Left renal pelvis (tissue), 4 donors: ENCODE data around the gene LRG1. TPM values are rescaled to one million over a fixed set of nuclear protein-coding genes. Genes with fewer than 3 reads are reported as not detected.
"Not testable (repeated sequence)": the region's sequence is repeated elsewhere in the genome, so short reads cannot be mapped to it uniquely, and the experiment has no call there.

Source experiments
- DNase-seq, 4 donors: peaks; one replicate each; pipeline ENCODE4 v3.0.0-alpha.2; 2013; ENCODE audit warnings: low read depth in 4 of 4, low spot score in 3 of 4
- polyA plus RNA-seq, 4 donors: library from polyadenylated mRNA; unstranded; fragments of 120-200 nt; gene quantifications; one replicate each; pipeline ENCODE4 v1.2.1, GENCODE V29; 2013; ENCODE audit not compliant: insufficient read length in 4 of 4

LRG1 gene
- polyA plus RNA-seq, 4 donors, result 0.49 to 0.96 (median 0.81) TPM

DNA sequence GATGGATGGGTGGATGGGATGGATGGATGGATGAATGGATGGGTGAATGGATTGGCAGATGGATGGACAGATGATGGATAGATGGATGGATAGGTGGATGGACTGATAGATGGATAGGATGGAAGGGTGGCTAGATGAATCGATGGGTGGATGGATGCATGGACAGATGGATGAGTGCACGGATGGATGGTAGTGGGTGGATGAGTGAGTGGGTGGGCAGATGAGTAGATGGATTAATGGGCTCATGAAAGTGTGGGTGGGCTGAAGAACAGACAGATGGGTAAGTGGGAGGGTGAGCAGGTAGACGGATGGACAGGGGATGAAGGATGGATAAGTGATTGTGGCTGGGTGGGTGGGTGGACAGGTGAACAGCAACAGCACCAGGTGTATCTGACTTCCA is 13.9 kb upstream of the LRG1 start:
- no peak for DNase-seq

DNA sequence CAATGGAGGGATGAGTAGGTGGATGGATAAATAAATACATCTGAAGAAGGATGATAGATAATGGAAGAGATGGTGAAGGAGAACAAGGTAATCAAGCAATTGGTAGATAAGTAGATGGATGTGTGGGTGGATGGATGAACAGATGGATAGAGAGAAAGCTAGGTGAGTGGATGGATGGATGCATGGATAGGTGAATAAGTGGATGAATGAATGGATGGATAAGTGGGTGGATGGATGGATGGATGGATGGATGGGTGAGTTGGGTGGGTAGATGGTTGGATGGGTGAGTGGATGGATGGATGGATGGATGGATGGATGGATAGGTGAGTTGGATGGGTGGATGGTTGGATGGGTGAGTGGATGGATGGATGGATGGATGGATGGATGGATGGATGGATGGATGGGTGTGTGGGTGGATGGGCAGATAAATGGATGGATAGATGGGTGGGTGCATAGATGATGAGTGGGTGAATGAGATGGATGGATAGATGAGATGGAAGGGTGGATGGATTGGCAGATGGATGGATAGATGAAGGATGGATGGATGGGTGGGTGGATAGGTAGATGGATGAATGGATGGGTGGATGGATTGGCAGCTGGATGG is 13.4 kb upstream of the LRG1 start:
- DNase-seq, result no peak

DNA sequence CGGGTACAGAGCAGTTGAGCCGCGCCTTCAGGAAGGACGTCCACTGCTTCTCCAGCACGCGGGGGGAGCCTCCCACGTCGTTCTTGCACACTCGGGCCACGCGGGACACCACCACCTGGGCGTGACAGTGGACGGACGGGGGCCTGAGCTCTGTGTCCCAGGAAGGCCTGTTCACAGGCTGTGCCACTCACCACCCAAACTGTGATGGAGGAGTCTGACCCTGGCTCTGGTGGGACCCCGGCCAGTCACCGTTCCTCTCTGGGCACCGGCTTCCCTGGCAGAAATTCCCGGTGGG is 12.6 kb upstream of the LRG1 start:
- no peak for DNase-seq

DNA sequence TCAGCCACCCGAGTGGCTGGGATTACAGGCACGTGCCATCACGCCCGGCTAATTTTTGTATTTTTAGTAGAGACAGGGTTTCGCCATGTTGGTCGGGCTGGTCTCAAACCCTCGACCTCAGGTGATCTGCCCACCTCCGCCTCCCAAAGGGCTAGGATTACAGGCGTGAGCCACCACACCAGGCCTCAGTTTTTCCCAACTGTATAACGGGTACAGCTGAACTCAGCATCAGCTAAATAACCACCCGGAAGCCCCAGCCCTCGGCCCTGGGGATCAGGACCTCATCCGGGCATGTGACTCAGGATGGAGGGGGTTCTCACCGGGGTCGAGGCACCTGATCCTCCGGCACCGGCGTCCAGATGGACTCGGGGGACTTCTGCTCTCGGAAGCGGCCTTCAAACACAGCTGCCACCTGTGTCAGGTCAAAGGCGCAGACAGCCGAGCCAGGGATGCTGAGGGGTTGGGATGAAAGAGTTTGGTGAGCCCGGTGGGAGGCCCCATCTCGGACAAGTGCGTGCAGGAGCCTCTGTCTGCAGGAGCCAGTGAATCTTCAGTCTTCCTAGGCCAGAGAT is 10.7 kb upstream of the LRG1 start:
- DNase-seq, result no peak

DNA sequence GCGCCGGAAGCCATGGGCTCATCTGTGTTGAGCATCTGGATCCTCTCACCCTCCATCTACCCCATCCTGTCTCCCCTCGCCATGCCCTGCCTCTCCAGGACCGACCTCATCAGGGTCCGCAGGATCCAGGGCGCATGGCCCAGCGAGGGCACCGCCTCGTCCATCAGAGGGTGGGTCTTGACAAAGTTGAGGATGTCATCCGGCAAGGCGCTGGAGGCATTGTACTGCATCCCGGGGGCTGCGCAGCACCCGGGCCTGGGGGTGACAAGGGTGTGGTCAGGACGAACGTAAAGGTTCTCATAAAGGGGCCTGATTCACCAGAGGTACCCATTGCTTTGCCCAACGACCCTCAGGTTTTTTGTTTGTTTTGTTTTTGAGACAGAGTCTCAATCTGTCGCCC is 10.2 kb upstream of the LRG1 start:
- no peak for DNase-seq

DNA sequence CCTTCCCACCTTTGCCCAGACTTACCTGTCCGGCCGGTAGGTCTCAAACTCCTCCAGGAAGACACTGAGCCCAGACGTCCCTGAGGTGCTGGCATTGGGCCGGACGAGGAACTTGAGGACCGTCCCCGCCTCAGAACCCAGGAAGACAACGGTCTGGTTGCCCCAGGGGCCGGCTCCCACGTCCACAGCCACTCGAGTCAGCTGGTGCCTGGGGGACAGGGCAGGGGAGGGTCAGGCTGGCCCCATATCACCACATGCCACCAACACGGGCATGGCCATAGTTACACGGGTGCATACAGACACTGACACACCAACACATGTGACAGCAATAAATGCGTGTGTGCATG is 8.4 kb upstream of the LRG1 start:
- DNase-seq, result no peak

DNA sequence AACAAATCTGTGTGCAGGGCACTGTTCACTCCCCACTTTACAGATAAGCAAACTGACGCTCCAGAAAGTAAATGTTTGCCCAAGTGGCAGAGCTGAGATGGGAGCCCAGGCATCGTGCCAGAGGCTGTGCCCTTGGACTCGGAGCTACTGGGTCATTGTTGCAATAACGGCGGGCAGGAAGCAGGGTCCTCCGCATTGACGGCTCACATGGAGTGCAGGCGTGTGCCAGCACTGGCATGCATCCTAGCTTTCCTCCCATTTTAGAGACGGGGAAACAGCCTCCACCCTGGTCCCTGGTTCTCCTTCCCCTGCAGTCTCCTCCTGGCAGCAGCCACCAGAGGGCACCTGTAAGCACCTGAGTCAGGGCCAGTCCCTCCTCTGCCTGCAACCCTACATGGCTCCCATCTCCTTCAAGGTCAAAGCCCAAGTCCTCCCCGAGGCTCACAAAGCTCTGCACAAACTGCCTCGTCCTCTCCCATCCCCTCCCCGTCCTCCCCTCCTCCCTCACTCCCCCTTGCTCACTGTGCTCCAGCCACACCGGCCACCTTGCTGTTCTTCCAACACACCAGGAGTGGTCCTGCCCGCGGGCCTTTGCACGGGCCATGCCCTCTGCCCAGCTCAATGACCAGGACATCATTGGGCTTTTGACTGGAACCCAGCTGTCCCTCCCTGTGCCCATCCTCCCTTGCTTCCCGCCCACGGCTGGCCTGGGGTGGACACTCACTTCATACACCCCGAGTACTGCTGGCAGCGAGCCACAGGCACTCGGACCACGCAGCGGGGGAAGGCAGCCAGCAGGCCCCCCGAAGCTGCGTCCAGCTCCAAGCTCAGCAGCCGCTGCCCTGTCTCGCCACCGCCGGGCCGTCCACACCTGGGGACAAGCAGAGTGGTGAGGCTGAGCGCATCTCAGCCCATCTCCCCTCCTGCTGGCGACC is 7.7 kb upstream of the LRG1 start:
- DNase-seq, result no peak

DNA sequence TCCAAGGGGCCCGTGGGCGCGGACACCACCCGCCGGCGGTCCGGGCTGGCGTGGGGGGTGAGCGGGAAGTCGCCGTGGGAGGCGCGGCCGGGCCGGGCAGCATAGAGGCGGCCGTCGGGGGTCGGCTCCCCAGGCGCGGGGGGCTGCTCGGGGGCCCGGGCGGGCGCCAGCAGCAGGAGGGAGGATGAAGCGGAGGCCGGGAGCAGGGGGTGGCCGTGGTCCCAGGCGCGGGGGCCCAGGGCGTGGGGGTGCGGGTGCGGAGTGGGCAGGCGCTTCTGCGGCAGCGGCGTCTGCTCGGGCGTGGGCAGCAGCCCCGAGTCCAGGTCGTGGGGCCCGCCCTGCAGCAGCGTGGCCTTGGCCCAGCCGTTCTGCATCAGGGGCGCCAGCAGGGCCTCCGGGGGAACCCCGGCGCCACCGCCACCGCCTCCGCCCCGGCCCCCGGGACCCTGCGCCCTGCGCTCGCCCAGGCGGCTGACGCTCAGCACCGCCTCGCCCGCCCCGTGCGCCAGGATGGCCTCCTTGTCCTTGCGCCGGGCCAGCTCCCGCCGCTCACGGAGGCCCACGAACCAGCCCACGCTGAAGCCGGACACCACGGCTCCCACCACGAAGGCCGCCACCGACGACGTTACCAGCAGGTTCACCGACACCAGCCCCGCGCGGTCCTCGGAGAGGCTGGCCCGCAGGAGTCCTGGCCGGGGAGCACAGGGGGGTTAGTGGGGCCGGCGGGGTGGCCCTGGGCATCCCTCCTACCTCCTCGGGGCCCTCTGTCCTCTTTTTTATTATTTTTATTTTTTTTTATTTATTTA is 4.2 kb upstream of the LRG1 start:
- no peak for DNase-seq

DNA sequence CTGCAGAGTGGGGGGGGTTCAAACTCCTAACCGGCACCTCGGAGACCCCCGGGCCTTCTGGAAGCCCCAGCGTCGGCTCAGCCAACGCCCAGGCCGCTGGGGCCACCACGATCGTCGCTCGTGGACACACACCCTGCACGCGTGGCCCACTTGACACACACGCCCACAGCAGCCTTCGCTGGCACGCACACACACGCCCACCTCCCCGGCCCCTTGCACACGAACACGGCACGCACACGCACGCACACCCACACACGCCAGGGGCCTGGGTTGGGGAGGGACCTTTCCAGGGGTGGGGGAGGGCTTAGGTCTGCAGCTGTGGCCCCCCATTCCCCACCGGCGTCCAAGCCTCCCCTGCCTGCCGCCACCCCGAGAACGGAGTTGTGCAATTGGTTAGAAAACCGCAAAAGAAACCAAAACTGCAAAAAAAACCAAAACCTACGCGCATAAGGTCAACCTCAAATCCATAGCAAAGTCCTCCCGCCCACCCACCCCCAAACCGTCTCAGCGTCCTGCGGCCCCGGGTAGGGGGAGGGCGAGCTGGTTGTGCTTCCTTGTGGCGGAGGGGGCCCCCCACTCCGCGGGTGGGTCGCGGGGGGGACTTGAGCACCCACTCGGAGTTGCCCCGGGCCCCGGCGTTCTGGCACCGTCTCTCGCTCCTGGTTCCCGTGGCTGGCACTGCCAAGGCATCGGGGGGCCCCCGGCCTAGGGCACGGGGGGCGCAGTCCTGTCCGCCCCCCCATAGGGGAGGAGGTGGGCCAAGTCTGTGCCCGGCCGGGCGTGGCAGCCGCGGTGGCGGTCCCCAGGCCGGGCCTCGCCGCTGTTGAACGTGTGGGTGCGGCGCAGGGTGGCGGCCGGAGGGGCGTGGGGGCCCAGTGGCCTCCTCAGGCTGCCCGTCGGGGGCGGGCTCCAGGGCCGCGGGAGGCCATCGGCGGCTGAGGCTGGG is 3.3 kb upstream of the LRG1 start:
- DNase-seq, result no peak

DNA sequence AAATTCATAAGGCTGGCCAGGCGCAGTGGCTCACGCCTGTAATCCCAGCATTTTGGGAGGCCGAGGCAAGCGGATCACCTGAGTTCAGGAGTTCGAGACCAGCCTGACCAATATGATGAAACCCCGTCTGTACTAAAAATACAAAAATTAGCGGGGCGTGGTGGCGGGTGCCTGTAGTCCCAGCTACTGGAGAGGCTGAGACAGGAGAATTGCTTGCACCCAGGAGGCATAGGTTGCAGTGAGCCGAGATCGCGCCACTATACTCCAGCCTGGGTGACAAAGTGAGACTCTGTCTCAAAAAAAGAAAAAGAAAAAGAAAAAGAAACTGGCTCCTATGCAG is 1.9 kb upstream of the LRG1 start:
- DNase-seq, result not testable (repeated sequence)

DNA sequence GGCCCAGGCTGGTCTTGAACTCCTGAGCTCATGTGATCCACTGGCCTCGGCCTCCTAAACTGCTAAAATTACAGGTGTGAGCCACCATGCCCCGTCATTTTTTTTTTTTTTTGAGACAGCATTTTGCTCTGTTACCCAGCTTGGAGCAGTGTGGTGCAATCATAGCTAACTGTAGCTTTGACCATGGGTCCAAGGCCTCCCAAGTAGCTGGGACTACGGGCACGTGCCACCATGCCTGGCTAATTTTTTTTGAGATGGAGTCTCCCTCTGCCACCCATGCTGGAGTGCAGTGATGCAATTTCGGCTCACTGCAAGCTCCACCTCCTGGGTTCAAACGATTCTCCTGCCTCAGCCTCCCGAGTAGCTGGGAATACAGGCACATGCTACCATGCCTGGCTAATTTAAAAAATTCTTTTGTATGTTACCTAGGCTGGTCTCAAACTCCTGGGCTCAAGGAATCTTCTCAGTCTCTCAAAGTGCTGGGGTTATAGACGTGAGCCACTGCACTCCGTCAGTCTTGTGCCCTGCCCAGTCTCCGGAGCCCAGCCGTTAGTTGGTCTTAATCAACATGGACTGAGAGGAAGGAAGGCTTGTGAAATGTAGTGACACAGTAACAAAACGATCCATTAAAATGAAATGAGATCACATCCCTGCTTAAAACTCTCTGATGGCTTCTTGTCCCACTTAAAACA is 1.4 kb upstream of the LRG1 start:
- no peak for DNase-seq

DNA sequence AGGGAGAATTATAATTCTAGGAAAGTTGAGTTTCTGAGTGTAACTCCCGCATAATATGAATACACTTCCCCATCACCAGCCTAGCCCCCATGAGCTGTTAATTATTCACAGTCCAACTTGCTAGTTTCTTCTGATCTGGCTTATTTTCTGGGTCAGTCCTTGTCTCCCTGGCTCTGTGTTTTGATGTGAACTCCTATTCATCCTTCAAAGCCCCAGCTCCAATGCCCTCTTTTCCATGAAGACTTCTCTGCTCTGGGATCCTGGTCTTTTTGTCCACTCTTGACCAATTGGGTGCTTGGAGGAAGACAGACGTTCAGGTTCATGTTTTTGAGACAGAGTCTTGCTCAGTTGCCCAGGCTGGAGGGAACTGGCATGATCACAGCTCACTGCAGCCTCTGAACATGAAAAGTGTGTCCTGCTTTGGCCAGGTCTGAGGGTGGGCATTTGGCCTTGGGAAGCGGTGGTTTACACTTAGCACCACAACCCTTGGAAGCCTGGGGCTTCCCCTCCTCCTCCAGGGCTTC is 605 bp downstream of the LRG1 start:
- no peak for DNase-seq

DNA sequence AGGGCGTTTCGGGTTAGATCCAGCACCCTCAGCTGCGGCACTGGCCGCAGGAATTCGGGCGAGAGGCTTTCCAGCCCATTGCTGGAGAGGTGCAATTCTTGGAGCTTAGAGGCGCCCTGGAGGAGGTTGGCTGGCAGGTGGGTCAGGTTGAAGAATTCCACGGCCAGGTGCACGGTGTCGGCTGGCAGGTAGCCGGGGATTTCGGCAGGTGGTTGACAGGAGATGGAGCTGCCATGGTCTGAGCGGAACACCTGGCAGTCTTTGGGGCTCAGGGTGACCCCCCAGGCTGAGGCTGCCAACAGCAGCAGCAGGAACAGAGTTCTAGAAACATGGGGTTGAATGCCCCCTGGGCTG is 1.3 kb downstream of the LRG1 start:
- DNase-seq, result no peak

DNA sequence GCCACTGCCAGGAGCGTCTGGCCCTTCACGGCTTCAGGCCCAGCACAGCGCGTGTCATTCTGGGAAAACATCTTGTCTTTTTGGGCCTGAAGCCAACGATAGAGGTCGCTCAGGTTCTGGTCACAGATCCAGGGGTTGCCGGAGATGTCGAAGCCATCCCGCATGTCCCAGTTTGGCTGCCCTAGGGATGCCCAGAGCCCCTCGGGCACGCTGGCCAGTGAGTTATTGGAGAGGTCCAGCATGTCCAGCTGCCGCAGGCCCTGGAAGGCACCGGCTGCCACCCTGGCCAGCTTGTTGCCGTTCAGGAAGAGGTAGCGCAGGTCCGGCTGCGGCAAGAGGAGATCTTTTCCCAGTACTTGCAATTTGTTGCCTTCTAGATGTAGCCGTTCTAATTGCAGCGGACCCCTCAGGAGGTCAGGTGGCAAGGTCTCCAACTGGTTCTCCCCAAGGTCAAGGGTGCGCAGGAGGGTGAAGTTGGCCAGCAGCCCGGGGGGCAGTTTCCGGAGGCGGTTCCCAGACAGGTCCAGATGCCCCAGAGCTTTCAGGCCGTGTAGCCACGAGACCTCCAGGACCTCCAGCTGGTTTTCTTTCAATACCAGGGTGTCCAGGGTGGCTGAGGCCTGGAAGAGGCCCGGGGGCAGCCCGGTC is 1.8 kb downstream of the LRG1 start:
- DNase-seq, result no peak

DNA sequence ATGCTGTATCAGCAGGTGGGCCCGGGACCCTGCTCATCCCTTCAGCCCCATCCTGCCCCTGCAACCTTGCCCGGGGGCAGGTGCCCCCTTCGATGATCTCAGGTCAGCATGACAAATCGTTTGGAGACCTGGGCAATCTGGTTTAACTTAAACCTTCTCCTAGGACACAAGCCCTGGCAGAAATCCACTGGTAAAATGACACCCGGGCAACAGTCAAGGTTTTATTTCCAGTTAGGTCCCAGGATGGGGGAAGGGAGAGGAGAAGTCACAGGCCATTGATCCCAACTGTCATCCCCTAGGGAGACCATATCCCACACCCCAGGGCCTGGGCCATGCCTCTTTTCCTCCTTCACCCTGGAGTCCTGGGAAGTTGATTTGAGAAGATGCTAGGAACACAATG is 3.0 kb downstream of the LRG1 start:
- no peak for DNase-seq

DNA sequence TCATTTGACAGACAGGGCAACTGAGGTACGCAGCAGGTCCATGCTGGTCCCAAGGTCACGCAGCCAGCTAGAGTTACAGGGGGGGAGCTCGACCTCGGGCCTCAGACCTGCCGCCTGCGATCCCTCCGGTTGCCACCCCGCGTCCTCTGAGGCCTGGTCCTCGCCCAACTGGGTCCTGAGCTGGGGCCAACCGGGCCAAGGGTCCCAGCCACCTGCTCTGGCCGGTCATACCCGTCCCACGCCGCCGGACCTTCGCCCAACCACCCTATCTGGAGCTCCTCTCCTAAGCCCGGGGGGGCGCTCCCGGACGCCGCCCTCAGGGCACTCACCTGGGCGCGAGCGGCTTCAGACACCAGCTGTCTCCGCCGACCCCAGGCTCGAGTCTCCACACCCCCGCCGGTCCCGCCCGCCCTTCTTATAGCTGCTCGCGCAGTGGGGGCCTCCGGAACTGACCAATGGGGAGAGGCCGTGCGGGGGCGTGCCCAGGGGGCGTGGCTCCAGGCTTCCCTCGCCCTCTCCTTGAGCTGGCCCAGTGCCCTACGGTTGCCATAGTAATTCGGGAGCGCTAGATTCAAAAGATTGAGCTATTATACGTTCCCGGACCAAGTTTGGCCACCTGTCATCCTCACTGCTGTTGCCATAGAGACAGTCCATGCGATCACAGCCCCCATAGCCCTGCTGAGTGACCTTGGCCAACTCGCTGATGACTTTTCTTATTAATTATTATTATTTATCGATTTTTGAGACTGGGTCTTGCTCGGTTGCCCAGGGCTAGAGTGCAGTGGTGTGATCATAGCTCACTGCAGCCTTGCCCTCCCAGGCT is 4.8 kb downstream of the LRG1 start, which contains the start of gene PLIN5:
Gene PLIN5, minus strand, starts transcription at position 389 of the 823 bp plus-strand sequence. CDS start 1,150 bp downstream, outside the sequence.
- peak; percentile 38 to 65 (median 62) for DNase-seq

DNA sequence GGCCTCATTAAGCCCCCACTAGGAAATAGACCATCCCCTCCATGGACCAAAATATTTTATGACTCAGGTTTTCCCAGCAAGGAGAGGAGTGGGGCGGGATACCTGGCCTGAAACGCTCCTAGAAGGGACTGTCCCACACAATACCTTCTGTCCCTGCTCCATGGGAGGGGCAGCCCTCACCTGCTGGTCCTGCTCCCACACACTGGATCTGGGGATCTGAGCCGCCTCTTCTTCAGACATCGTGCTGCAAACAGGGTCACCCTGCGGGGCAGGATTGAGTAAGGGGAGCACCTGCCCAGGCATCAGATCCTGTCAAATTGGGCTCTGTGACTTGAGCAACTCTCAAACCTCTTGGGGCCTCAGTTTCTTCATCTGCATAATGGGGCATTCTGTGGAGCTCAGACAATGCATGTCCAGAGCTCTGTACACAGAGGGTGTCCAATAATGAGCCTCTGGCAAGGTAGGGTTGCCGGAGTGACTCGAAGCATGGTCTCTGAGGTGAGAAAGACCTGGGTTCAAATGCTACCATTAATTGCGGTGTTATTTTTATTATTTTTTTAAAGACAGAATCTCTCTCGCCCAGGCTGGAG is 5.9 kb downstream of the LRG1 start:
- no peak for DNase-seq

DNA sequence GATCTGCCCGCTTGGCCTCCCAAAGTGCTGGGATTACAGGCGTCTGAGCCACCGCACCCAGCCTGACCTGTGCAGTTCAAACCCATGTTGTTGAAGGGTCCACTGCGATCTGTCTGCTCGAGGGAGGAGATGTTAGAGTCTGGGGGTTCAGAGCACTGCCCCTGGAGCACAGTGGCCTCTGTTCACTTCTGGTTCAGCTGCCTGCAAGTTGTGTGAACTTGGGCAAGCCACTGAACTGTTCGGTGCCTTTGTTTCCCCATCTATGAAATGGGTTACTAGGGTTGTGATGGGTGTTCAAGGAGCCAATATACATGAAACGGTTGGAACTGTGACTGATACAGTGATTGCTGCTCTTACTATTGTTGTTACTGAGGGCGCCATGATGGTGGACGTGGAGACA is 6.5 kb downstream of the LRG1 start:
- DNase-seq, result no peak
